ENCODE results near the gene LRP8.

DNA sequence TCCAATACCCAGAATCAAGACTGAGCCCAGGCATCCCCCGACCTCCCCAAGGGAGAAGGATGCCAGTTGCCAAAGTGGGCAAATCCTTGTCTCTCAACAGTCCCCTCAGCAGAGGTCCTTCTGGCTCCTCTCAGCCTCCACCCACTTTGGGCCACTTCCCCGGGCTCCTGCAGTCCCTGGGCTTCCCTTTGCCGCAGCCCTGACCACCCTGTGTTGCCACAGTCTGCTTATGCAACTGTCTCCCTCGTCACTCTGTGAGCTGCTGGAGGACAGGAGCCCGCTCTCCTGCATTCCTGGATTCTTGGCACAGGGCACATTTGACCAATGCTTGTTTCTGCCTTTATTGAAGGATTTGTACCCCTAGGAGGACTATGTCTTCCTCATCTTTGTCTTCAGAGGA is 2.9 kb upstream of the LRP8 start:
- TF ChIP-seq, protein P1, sequence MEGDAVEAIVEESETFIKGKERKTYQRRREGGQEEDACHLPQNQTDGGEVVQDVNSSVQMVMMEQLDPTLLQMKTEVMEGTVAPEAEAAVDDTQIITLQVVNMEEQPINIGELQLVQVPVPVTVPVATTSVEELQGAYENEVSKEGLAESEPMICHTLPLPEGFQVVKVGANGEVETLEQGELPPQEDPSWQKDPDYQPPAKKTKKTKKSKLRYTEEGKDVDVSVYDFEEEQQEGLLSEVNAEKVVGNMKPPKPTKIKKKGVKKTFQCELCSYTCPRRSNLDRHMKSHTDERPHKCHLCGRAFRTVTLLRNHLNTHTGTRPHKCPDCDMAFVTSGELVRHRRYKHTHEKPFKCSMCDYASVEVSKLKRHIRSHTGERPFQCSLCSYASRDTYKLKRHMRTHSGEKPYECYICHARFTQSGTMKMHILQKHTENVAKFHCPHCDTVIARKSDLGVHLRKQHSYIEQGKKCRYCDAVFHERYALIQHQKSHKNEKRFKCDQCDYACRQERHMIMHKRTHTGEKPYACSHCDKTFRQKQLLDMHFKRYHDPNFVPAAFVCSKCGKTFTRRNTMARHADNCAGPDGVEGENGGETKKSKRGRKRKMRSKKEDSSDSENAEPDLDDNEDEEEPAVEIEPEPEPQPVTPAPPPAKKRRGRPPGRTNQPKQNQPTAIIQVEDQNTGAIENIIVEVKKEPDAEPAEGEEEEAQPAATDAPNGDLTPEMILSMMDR (optimal IDR thresholded peaks at IDR 0.05 in 1 of 3, IDR thresholded peaks at IDR 0.05 in 1 of 3, conservative IDR thresholded peaks at IDR 0.05 in 1 of 3; ENCODE audit: extremely low read depth in 1 of 3, insufficient read depth in 2 of 3, low read length in 3 of 3), result no peak
- TF ChIP-seq EZH2 (IDR thresholded peaks at IDR 0.05; ENCODE audit: low read length), result no peak
